Measurements from ENCODE around the gene PIP5K1C. TPM values are rescaled to one million over a fixed set of nuclear protein-coding genes. Genes with fewer than 3 reads are reported as not detected.

The PIP5K1C gene
- total and polyA plus RNA-seq, 2 donors (not counting 1 experiment from before 2014, with no cell fraction given), result 10.4 to 46.7 TPM

GRCh38 chr19:3658004-3658869 lies 42.0 kb downstream of the PIP5K1C start:
- H3K36me3 ChIP-seq (replicated peaks in 1 of 2; ENCODE audit: control extremely low read depth in 1 of 2, control insufficient read depth in 1 of 2, extremely low read depth in 1 of 2, insufficient read depth in 2 of 2, low read length in 1 of 2), result peaks cover 0 to 19% of the 10 kb centered on the region in 2 experiments
- POLR2A ChIA-PET, result no interaction called here
- WGBS (ENCODE audit: insufficient coverage), result 94% methylated on average over 36 of the region's 39 CpGs

DNA sequence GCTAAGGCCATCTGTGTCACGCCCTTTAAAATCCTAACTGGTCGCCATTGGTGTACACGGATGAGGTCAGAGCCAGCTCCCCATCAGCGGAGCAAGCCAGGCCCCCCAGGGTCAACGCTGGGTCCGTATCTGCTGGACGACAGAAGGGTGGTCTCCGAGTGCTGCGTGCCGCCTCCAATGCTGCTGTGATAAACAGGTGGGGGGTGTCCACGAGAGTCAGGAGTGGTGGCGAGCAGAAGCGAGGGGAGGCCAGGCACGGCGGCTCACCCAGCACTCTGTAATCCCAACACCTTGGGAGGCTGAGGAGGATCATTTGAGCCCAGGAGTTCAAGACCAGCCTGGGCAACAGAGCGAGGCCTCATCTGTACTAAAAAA lies 42.9 kb downstream of the PIP5K1C start:
- Histone ChIP-seq H3K9ac (ENCODE audit: low read length) (no peak overlapping the region), H3K27me3 (replicated peaks in 1 of 4; ENCODE audit: control extremely low read depth in 1 of 4, control insufficient read depth in 3 of 4, insufficient read depth in 4 of 4, low read length in 3 of 4) (no peaks in the 10 kb centered on the region), H3K79me2 (ENCODE audit: control insufficient read depth, insufficient read depth, low read length) (peaks cover 4% of the 10 kb centered on the region), H4K20me1 (ENCODE audit: control insufficient read depth, insufficient read depth, low read length, poor library complexity, severe bottlenecking) (no peaks in the 10 kb centered on the region), H3K4me1 (ENCODE audit: control insufficient read depth in 2 of 2, insufficient read depth in 2 of 2, low read length in 2 of 2) (peaks cover 0 to 12% of the 10 kb centered on the region in 2 donors), H3K9me3 (ENCODE audit: control extremely low read depth in 1 of 3, control insufficient read depth in 2 of 3, insufficient read depth in 1 of 3, low read length in 2 of 3) (peaks cover 0 to 20% (median 3%) of the 10 kb centered on the region in 3 donors), H3K4me3 (ENCODE audit: control extremely low read depth in 1 of 5, extremely low read depth in 1 of 5, insufficient read depth in 1 of 5, low read depth in 2 of 5, low read length in 4 of 5) (no peak overlapping the region), H2AFZ (ENCODE audit: insufficient read depth, low read depth, low read length, poor library complexity, severe bottlenecking) (no peak overlapping the region), H3K27ac (ENCODE audit: low read length in 2 of 2) (no peak overlapping the region), H3K36me3 (replicated peaks in 1 of 2; ENCODE audit: control extremely low read depth in 1 of 2, control insufficient read depth in 1 of 2, extremely low read depth in 1 of 2, insufficient read depth in 2 of 2, low read length in 1 of 2) (peaks cover 0 to 18% of the 10 kb centered on the region in 2 experiments), H3K4me2 (replicated peaks; ENCODE audit: low read depth, low read length, poor library complexity, severe bottlenecking) (no peak overlapping the region)
- intact Hi-C loops (cut with micrococcal nuclease), result no loop called here
- ChIA-PET POLR2A (no interaction called here), CTCF (interaction anchor here (0.7 kb wide), 1 partner anchor 9 kb away, joined by 3 read pairs; no protein-coding TSS in a partner anchor)
- 97% methylated on average over 11 of the region's 16 CpGs for WGBS (ENCODE audit: insufficient coverage)
- ATAC-seq (ENCODE audit: low read depth) (no peak), DNase-seq (no peak)
- H3K9me3 Mint-ChIP-seq (ENCODE audit: insufficient read depth), result no peaks in the 10 kb centered on the region
- H3K27ac Mint-ChIP-seq, result no peak overlapping the region
- no peak overlapping the region for H3K4me3 Mint-ChIP-seq
- TF ChIP-seq, protein P1, sequence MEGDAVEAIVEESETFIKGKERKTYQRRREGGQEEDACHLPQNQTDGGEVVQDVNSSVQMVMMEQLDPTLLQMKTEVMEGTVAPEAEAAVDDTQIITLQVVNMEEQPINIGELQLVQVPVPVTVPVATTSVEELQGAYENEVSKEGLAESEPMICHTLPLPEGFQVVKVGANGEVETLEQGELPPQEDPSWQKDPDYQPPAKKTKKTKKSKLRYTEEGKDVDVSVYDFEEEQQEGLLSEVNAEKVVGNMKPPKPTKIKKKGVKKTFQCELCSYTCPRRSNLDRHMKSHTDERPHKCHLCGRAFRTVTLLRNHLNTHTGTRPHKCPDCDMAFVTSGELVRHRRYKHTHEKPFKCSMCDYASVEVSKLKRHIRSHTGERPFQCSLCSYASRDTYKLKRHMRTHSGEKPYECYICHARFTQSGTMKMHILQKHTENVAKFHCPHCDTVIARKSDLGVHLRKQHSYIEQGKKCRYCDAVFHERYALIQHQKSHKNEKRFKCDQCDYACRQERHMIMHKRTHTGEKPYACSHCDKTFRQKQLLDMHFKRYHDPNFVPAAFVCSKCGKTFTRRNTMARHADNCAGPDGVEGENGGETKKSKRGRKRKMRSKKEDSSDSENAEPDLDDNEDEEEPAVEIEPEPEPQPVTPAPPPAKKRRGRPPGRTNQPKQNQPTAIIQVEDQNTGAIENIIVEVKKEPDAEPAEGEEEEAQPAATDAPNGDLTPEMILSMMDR (IDR thresholded peaks at IDR 0.05), result no peak
- peaks cover 7% of the 10 kb centered on the region for H3K4me1 Mint-ChIP-seq
- no peaks in the 10 kb centered on the region for H3K27me3 Mint-ChIP-seq

More at GRCh38 chr19:3658004-3658869, 42.0 kb downstream of the PIP5K1C start:
- no peak overlapping the region for H3K27ac Mint-ChIP-seq
- H3K9me3 Mint-ChIP-seq (ENCODE audit: insufficient read depth), result no peaks in the 10 kb centered on the region
- CTCF ChIA-PET, result no interaction called here
- TF ChIP-seq, protein P1 (IDR thresholded peaks at IDR 0.05), result no peak
- no peak for TF ChIP-seq EZH2 (IDR thresholded peaks at IDR 0.05; ENCODE audit: borderline replicate concordance, insufficient read depth, low read depth, low read length, poor library complexity, severe bottlenecking)
- Histone ChIP-seq H3K4me1 (ENCODE audit: control insufficient read depth in 2 of 2, insufficient read depth in 2 of 2, low read length in 2 of 2) (peaks cover 0 to 12% of the 10 kb centered on the region in 2 donors), H3K9ac (ENCODE audit: low read length) (no peak overlapping the region), H2AFZ (ENCODE audit: insufficient read depth, low read depth, low read length, poor library complexity, severe bottlenecking) (no peak overlapping the region), H3K4me3 (ENCODE audit: control extremely low read depth in 1 of 5, extremely low read depth in 1 of 5, insufficient read depth in 1 of 5, low read depth in 2 of 5, low read length in 4 of 5) (no peak overlapping the region), H3K9me3 (ENCODE audit: control extremely low read depth in 1 of 3, control insufficient read depth in 2 of 3, insufficient read depth in 1 of 3, low read length in 2 of 3) (peaks cover 0 to 20% (median 3%) of the 10 kb centered on the region in 3 donors), H3K4me2 (replicated peaks; ENCODE audit: low read depth, low read length, poor library complexity, severe bottlenecking) (no peak overlapping the region), H3K27ac (ENCODE audit: low read length in 2 of 2) (no peak overlapping the region), H3K27me3 (replicated peaks in 1 of 4; ENCODE audit: control extremely low read depth in 1 of 4, control insufficient read depth in 3 of 4, insufficient read depth in 4 of 4, low read length in 3 of 4) (no peaks in the 10 kb centered on the region), H4K20me1 (ENCODE audit: control insufficient read depth, insufficient read depth, low read length, poor library complexity, severe bottlenecking) (no peaks in the 10 kb centered on the region), H3K79me2 (ENCODE audit: control insufficient read depth, insufficient read depth, low read length) (peaks cover 8% of the 10 kb centered on the region)
- H3K4me1 Mint-ChIP-seq, result peaks cover 7% of the 10 kb centered on the region
- H3K4me3 Mint-ChIP-seq, result no peak overlapping the region
- intact Hi-C loops (cut with micrococcal nuclease), result no loop called here
- no peaks in the 10 kb centered on the region for H3K27me3 Mint-ChIP-seq
- DNase-seq, result no peak
- no peak for ATAC-seq (ENCODE audit: low read depth)

Measured in B cell (primary cell).